Gastroesophageal sphincter (tissue), 3 donors: ENCODE measurements around the gene EFL1.

Experiments
- CTCF ChIP-seq, 4 experiments: fragments of 200-600 bp in 2 of 4; fragments of 450-650 bp in 2 of 4; sonication (generic) in 1 of 4; IDR thresholded peaks; one replicate each; pipeline ENCODE4 v1.5.1; 2017 to 2019; ENCODE audit warnings: antibody characterized with exemption in 4 of 4, mild to moderate bottlenecking in 2 of 4, moderate library complexity in 2 of 4
- POLR2A ChIP-seq, 2 donors: fragments of 450-650 bp; IDR thresholded peaks; one replicate each; pipeline ENCODE4 v1.6.1; 2017; ENCODE audit warnings: antibody characterized with exemption in 2 of 2, mild to moderate bottlenecking in 2 of 2, moderate library complexity in 1 of 2

GRCh38 chr15:82297546-82297945, 35.0 kb upstream of the EFL1 start:
- no peak for TF ChIP-seq CTCF (IDR thresholded peaks at IDR 0.05)
- no peak for TF ChIP-seq POLR2A (IDR thresholded peaks at IDR 0.05)
